Fibroblast of peridontal ligament (primary cell): ENCODE data around the gene BBS5.

ENCODE experiments used
- DNase-seq: peaks from one replicate; pipeline ENCODE4 v3.0.0-alpha.2; 2010; ENCODE audit errors: extremely low read depth

Gene BBS5

GRCh38 chr2:169546756-169547155 is 67.5 kb downstream of the BBS5 start:
- DNase-seq = no peak
